Fibroblast of skin of scalp (primary cell): ENCODE measurements around the gene PLOD3.
A peak's percentile ranks its signal among the peaks of the same experiment; 100 is the strongest.

Experiments used
- DNase-seq: peaks from one replicate; pipeline ENCODE4 v3.0.0-alpha.2; 2013

PLOD3 gene

DNA sequence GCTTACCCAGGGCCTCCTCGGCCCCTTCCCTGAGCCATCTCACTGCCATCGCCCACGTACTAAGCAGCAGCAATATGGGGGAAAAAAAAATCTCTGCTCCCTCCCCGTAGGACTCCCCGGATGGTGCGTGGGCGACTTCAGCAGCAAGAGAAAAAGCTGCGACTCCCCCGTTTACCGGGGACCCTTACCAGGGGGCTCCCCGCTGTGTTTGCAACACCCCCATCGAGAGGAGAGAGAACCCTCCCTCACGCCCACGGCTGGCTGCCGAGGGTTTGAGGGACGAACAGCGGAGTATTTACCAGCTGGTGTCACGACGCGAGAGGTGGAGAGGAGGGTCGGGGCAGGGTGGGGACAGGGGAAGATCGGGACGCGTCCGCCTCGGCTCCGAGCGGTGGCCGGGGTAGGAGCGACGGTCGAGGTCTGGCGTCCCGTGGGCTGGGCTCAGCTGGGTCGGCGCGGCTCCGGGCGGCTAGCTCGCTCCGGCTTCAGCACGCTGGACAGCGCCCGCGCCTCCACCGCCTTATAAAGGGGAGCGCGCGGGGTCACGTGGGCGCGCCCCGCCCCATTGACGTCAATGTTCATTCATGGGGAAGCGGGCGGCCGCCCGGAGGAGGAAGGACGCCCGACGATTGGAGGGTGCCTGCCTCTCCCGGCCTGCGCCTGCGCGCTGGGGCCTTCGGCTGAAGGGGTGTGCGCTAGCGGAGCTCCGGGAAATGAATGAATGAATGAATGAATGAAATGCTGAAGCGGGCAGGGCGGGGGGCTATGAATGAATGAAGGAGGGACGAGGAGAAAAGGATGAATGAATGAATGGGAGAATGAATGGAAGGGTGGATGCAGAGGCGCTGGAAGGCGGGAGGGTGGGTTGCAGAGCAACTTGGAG, 52.1 kb downstream of the PLOD3 start, which contains the start of gene VGF:
TSS of gene VGF (minus strand) at position 495 of the 883 bp plus-strand sequence. CDS start 726 bp downstream, outside the sequence.
- DNase-seq: peak; percentile 96

DNA sequence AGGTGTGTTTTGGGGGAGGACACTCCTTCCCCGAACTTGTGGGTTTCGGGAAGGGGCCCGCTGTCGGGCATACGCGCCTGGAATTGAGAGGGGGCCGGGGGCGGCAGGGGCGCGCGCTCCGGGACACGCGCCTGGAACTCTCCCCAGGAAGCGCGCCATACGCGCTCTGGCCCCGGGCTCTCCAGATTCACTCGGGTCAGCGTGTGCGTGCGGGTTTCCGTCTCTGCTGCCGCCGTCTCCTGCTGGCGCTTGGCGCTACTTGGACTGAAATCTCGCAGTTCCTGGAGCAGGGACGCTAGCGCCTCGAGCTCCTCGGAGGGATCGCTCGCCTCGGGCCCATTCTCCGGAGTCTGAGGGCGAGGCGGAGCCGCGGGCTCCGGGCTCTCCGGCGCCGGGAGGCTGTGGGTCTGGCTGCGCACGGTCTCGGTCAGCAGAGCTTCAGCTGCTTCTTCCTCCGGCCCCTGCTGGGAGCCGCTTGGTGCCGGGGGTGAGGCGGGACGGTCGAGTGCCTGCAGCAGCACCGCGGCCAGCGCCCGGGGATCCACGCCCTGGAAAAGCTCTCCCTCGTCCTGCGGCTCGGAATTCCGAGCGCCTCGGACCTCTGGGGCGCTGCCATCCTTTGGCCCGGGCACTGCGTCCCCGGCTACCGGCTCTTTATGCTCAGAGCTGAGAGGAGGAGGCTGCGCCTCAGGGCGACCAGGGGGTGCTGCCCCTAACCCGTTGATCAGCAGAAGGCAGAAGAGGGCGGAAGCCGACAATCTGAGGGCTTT, 53.1 kb downstream of the PLOD3 start:
- peak; percentile 59 for DNase-seq

DNA sequence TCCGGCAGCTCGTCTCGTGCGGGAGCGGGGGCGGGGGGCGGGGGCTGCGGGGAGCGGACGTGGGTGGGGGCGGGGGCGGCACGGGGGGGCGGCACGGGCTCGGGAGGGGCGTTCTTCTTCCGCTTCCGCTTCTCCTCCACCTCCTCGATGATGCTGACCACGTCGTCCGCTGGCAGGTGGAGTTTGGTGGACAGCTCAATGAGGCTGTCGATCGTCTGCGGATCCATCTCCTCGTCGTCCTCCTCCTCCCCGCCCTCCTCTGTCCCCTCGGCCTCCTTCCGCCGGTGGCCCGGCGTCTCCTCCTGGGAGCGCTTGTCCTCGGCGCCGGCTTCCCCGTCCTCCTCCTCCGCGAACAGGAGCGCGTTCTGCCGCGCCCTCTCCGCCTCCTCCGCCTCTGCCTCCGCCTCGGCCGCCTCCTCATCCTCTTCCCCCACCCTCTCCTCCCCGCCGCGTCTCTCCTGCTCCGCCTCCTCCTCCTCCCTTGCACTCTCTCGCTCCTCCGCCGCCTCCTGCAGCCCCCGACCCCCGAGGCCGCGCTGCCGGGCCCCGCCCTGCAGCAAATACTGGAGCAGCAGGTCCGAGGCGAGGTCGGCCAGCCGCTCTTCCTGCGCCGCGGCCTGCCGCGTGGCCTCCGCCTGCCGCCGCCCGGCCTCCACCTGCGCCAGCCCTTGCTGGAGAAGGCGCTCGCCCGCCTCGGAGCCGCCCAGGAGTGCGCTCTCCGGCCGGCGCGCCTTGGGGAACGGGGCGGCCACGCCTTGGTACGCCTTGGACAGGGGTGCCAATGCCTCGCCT, 53.9 kb downstream of the PLOD3 start:
- no peak for DNase-seq

DNA sequence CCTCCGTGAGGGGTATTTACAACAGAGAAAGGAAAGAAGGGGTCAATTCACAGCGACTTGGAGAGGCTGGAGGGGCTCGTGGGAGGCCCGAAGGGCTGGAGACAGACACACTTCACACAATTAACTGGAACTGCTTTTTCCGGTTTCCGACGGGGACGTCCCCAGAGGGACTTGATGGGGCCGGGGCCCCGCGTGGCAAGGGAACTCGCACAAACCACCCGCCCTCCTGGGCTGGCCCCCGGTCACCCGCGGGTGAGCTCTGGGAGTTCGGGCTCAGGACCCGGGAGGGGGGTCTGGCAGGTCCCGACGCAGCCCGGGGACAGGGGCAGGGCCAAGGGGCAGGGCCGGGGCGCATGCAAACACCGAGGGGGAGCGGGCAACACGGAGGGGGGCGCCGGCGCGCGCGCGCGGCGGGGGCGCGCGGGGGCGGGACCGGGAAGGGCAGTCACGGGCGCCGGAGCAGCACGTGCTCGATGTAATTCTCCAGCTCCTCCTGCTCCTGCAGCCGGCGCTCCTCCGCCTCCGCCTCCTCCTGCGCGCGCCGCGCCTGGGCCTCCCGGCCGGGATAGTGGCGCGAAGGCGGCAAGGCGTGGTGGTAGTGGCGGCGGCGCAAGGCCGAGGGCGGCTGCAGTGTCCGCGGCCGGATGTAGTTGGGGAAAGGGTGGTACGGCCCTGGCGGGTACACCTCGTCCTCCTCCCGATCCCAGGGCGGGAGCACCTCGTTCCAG, 54.7 kb downstream of the PLOD3 start:
- peak; percentile 47 for DNase-seq

DNA sequence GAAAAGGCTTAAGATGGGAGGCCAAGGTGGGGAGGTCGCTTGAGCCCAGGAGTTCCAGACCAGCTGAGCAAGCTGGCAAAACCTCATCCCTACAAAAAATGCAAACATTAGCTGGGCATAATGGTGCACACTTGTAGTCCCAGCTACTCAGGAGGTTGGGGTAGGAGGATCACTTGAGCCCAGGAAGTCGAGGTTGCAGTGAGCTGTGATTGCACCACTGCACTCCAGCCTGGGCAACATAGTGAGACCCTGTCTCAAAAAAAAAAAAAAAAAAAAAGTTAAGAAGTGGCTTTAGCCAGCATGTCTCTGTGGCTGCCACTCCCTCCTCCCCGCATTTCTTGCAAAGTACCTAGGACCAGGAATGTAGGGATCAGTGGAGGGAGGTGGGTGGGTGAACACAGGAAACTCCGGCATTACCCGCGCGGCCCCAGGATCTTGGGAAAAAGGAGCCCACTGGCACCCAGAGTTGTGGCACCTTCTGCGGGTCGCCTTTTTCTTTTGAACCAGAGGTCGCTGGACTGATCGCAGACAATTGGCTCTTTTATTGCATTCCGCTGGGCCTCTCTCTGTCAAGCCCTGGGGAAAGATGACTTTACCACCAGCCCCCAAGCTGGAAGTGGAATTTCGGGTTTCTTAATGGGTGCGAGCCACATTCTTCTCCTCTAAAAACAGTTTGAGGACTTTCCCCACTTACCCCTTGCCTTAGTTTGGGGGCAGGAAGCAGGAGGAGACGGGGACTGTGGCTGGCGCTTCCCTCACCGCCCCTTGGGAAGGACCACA, 55.5 kb downstream of the PLOD3 start:
- DNase-seq: no peak

DNA sequence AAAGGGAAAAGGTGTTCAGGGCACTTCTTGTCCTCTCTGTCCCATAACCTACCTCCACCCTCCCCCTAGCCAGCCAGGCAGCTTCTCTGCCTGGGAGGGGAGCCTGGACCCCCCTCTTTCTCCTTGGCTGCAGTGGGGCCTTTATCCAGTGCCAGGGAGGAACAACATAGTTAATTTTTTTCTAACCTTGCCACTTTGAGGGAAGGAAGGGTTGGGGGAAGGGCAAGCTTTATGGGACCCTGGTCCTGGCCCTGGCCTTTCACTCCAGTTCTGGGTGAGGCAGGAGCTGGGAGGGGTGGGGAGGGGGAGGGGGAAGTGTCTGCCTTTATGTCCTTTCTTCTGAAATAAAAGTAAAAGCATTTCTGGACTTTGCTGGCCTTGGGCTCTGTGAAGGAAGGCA, 56.5 kb downstream of the PLOD3 start:
- DNase-seq: no peak

DNA sequence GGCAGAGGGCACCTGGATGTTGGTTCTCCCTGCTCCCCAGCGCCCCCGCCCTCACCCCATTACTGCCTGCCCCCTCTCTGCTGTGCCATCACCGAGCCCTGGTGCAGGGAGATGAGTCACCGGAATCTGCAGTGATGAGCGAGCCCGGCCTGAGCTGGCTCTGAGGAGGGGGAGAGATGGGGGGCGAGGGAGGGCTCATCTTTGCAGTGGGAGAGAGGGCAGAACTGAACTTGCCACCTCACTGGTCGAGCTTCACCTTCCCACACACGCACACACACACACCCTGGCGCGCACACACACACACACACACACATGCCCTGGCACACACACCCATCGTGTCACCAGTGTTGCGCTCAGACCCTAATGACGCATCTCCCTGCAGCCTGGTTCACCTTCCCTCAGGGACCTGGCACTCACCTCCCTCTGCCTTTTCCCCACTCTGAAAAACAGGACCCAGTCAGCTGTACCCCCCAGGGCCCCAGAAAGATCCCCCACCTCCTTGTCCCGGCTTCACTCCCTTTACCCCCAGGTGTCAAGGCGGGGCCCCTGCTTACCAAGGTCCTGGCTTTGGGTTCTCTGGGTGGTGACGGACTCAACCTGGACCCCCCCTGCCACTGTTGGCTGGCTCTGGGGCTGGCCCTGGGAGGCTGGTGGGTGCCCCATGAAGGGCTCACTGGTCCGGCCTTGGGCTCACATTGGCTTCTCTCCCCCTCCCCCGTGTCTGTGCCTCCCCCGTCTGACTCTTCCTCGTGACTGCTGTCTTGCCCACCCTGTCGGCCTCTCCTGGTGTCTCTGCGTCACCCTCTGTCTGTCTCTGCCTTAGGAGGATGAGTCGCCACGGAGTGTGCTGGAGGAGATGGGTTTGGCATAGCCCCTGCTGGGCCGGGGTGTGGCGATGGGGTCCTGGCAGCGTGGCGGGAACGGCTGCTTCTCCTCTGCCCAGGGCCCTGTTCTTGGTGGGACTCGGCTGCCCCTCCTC, 57.4 kb downstream of the PLOD3 start:
- DNase-seq: peak; percentile 51

DNA sequence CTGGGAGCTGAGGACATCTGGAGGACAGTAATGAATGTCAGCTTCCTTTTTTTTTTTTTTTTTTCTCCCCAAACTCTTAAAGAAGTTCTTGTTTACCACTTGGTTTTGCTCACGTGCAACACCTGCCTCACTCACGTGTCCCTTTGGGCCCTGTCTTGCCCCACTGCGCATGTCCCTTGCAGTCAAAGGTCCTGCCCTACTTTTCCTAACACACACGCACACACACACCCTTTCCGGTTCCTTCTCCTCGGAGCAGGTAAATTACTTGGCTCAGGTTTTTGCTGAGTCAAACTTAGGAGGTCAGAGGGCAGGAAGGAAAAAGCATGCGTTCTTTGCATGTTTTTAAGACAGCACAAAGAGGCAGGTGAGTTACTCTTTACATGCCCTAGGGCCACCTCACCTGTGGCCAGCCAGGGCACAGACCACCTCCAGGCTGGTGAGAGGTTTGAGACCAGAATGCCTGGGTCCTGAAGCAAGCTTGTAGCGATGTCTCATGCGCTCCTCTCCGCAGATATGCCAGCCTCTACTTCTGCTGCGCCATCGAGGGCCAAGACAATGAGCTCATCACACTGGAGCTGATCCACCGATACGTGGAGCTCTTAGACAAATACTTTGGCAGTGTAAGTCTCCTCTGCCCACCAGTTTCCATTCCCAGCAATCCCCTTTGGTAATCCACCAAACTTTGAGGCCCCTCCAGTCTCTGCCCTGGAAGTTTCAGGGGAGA, 60.4 kb downstream of the PLOD3 start:
- no peak for DNase-seq

DNA sequence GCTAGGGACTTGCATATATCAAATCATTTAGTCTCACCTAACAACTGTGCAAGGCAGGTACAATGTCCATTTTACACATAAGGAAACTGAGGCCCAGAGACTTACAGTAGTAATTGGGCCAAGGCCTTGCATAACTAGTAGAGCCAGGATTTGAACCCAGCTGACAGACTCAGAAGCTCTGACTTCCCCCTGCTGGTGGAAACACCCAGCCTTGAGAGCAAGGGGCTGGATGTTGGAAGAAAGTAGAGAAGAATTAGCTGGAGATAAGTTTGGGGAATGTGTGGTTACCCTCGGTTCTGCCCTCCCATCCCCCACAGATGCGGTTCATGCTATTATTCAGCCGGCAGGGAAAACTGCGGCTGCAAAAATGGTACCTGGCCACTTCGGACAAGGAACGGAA, 61.1 kb downstream of the PLOD3 start:
- DNase-seq: no peak
